Bone marrow (tissue), 2 donors: ENCODE results near the gene RANBP1.

ENCODE experiments used
- DNase-seq, 2 donors: peaks; one replicate each; lab custom pipeline; 2025; lab: John Stamatoyannopoulos, UW

RANBP1 gene

GRCh38 chr22:20174785-20175596 is 59.1 kb downstream of the RANBP1 start:
- no peak for DNase-seq

GRCh38 chr22:20175597-20175900 is 59.6 kb downstream of the RANBP1 start:
- no peak for DNase-seq

GRCh38 chr22:20176421-20177085 is 60.6 kb downstream of the RANBP1 start:
- no peak for DNase-seq
